ENCODE results near the gene TRAF6.

GRCh38 chr11:36512016-36512415 is 1.9 kb upstream of the TRAF6 start:
- TF ChIP-seq CTCF (optimal IDR thresholded peaks at IDR 0.05 in 1 of 3, IDR thresholded peaks at IDR 0.05 in 1 of 3, conservative IDR thresholded peaks at IDR 0.05 in 1 of 3; ENCODE audit: extremely low read depth in 1 of 3, insufficient read depth in 2 of 3, low read length in 3 of 3) (no peak), EZH2 (IDR thresholded peaks at IDR 0.05; ENCODE audit: low read length) (no peak)

Data from keratinocyte (primary cell).